ENCODE measurements around the gene HCK.
A peak's percentile ranks its signal among the peaks of the same experiment; 100 is the strongest.

Gene HCK

GRCh38 chr20:32080783-32081182 is 28.7 kb downstream of the HCK start:
- peaks cover 14% of the 10 kb centered on the region for H3K27me3 Mint-ChIP-seq (ENCODE audit: low read depth)

GRCh38 chr20:32083469-32083868 is 31.4 kb downstream of the HCK start:
- peaks cover 4% of the 10 kb centered on the region for H3K27me3 Mint-ChIP-seq (ENCODE audit: low read depth)
- no peaks in the 10 kb centered on the region for H3K9me3 Mint-ChIP-seq
- H3K36me3 Mint-ChIP-seq (ENCODE audit: low read depth) = no peaks in the 10 kb centered on the region

More at GRCh38 chr20:32080783-32081182, 28.7 kb downstream of the HCK start:
- Mint-ChIP-seq H3K36me3 (ENCODE audit: low read depth) (no peaks in the 10 kb centered on the region), H3K4me3 (no peak overlapping the region), H3K9me3 (no peaks in the 10 kb centered on the region), H3K4me1 (no peaks in the 10 kb centered on the region), H3K27ac (no peak overlapping the region)
- TF ChIP-seq CTCF (IDR thresholded peaks at IDR 0.05; ENCODE audit: unreplicated experiment in 3 of 3) = no peak

GRCh38 chr20:32087070-32087469 is 35.0 kb downstream of the HCK start:
- Mint-ChIP-seq H3K36me3 (ENCODE audit: low read depth) (no peaks in the 10 kb centered on the region), H3K4me1 (no peaks in the 10 kb centered on the region), H3K4me3 (no peak overlapping the region), H3K27me3 (ENCODE audit: low read depth) (peaks cover 4% of the 10 kb centered on the region), H3K9me3 (no peaks in the 10 kb centered on the region), H3K27ac (no peak overlapping the region)
- no peak for TF ChIP-seq CTCF (IDR thresholded peaks at IDR 0.05; ENCODE audit: unreplicated experiment in 3 of 3)

More at GRCh38 chr20:32083469-32083868, 31.4 kb downstream of the HCK start:
- no peak overlapping the region for H3K27ac Mint-ChIP-seq
- TF ChIP-seq CTCF (IDR thresholded peaks at IDR 0.05; ENCODE audit: unreplicated experiment in 3 of 3) = no peak
- H3K4me3 Mint-ChIP-seq = no peak overlapping the region
- no peaks in the 10 kb centered on the region for H3K4me1 Mint-ChIP-seq

GRCh38 chr20:32088759-32089158 is 36.7 kb downstream of the HCK start:
- peaks cover 10% of the 10 kb centered on the region for H3K27me3 Mint-ChIP-seq (ENCODE audit: low read depth)
- no peaks in the 10 kb centered on the region for H3K36me3 Mint-ChIP-seq (ENCODE audit: low read depth)
- no peaks in the 10 kb centered on the region for H3K4me1 Mint-ChIP-seq
- no peak overlapping the region for H3K4me3 Mint-ChIP-seq
- no peaks in the 10 kb centered on the region for H3K9me3 Mint-ChIP-seq
- no peak overlapping the region for H3K27ac Mint-ChIP-seq
- no peak for TF ChIP-seq CTCF (IDR thresholded peaks at IDR 0.05; ENCODE audit: unreplicated experiment in 3 of 3)

- Mint-ChIP-seq H3K4me3 (no peak overlapping the region), H3K9me3 (no peaks in the 10 kb centered on the region), H3K4me1 (no peaks in the 10 kb centered on the region), H3K27ac (peak overlapping the region in 1 of 3 experiments; percentile 53), H3K27me3 (ENCODE audit: low read depth) (peaks cover 10% of the 10 kb centered on the region), H3K36me3 (ENCODE audit: low read depth) (no peaks in the 10 kb centered on the region)
- TF ChIP-seq CTCF (IDR thresholded peaks at IDR 0.05; ENCODE audit: unreplicated experiment in 3 of 3) = no peak
Observed at GRCh38 chr20:32089637-32090362, 37.8 kb downstream of the HCK start.

- Mint-ChIP-seq H3K9me3 (no peaks in the 10 kb centered on the region), H3K36me3 (ENCODE audit: low read depth) (no peaks in the 10 kb centered on the region), H3K27me3 (ENCODE audit: low read depth) (peaks cover 10% of the 10 kb centered on the region), H3K4me1 (no peaks in the 10 kb centered on the region), H3K4me3 (no peak overlapping the region), H3K27ac (no peak overlapping the region)
- TF ChIP-seq CTCF (IDR thresholded peaks at IDR 0.05; ENCODE audit: unreplicated experiment in 3 of 3) = peak; percentile 87 to 90 (median 88)
Observed at GRCh38 chr20:32091888-32092346, 39.9 kb downstream of the HCK start.
